Measurements from ENCODE around the gene NEDD9.

DNA sequence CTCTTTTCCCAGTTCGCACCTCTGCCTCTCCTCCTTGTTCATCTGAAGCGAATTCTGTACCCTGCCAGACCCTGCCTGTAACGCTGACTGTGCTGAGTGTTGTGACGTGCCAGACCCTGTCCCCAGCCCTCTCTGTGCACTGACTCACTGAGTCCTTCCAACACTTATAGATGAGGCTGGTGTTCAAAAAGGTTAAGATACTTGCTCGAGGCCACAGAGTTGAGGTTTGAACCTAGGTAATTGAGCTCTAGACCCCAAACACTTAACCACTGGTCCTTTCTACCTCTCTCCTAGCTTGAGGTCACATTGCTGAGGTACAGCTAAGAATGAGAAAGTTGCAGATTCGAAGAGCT is 45.7 kb upstream of the NEDD9 start:
- no peak for TF ChIP-seq CTCF (IDR thresholded peaks at IDR 0.05)
- TF ChIP-seq EP300 (IDR thresholded peaks at IDR 0.05): no peak
- TF ChIP-seq POLR2AphosphoS5 (IDR thresholded peaks at IDR 0.05): no peak

Data from upper lobe of left lung (tissue), 4 donors.